IMR-90 (cell line): ENCODE measurements around the gene PHIP. TPM values are rescaled to one million over a fixed set of nuclear protein-coding genes. Genes with fewer than 3 reads are reported as not detected.

ENCODE experiments used
- ATAC-seq: fragments of 200-7000 bp; cut with Tn5 transposase; 2 replicates; pipeline ENCODE4 v1.9.1; 2020; ENCODE audit warnings: low read depth, mild to moderate bottlenecking, moderate library complexity
- BruUV-seq: library from RNA; stranded (reverse); fragments of 400-500 nt; replicated peaks from 2 replicates; lab custom pipeline; 2021; lab: Mats Ljungman, UMichigan
- CTCF ChIA-PET: fragments of 300-600 bp; formaldehyde crosslinking; extraction: SDS; loops from one replicate; lab custom pipeline; 2021; ENCODE audit warnings: antibody characterized with exemption; lab: Yijun Ruan, JAX
- POLR2A ChIA-PET: fragments of 300-600 bp; sonication (Branson Sonifier 250); formaldehyde crosslinking; loops from one replicate; lab custom pipeline; 2022; ENCODE audit warnings: antibody characterized with exemption; ENCODE audit not compliant: unreplicated experiment; lab: Charles Lee
- DNase-seq: peaks from one replicate; pipeline ENCODE4 v3.0.0; 2013
- H2AFZ ChIP-seq: replicated peaks from 2 replicates; pipeline ENCODE3; 2013; ENCODE audit warnings: low read length, mild to moderate bottlenecking; ENCODE audit not compliant: poor library complexity
- H2AK5ac ChIP-seq: 2 replicates; pipeline ENCODE4 v1.6.1; 2013; ENCODE audit warnings: low read depth, low read length, inconsistent platforms
- H2AK9ac ChIP-seq: replicated peaks from 2 replicates; pipeline ENCODE3; 2013; ENCODE audit warnings: mild to moderate bottlenecking, low read depth, low read length, moderate library complexity; ENCODE audit not compliant: poor library complexity
- H2BK120ac ChIP-seq: 2 replicates; pipeline ENCODE4 v1.6.1; 2013; ENCODE audit warnings: low read depth, low read length, inconsistent platforms
- H2BK15ac ChIP-seq: 3 replicates; pipeline ENCODE4 v1.6.1; 2013; ENCODE audit warnings: low read depth, low read length, inconsistent platforms
- H2BK20ac ChIP-seq: 2 replicates; pipeline ENCODE4 v1.6.1; 2013; ENCODE audit warnings: low read depth, mild to moderate bottlenecking, inconsistent platforms, low read length, moderate library complexity
- H2BK5ac ChIP-seq: 2 replicates; pipeline ENCODE4 v1.6.1; 2013; ENCODE audit warnings: mild to moderate bottlenecking, low read depth, low read length, inconsistent platforms; ENCODE audit not compliant: poor library complexity, severe bottlenecking
- H3K14ac ChIP-seq: replicated peaks from 2 replicates; pipeline ENCODE4 v1.6.1; 2013; ENCODE audit warnings: low read depth, low read length, inconsistent platforms
- H3K18ac ChIP-seq: 2 replicates; pipeline ENCODE4 v1.6.1; 2013; ENCODE audit warnings: low read depth, low read length, control low read depth
- H3K23ac ChIP-seq: 2 replicates; pipeline ENCODE4 v1.6.1; 2013; ENCODE audit warnings: low read depth, low read length, inconsistent platforms
- H3K27ac ChIP-seq: 2 replicates; pipeline ENCODE4 v1.5.1; 2013; ENCODE audit warnings: mild to moderate bottlenecking, control low read depth, low read length; ENCODE audit not compliant: insufficient read depth
- H3K27me3 ChIP-seq: 2 replicates; pipeline ENCODE4 v1.6.1; 2013; ENCODE audit warnings: low read length; ENCODE audit not compliant: control insufficient read depth, insufficient read depth
- H3K36me3 ChIP-seq: 2 replicates; pipeline ENCODE4 v1.6.1; 2013; ENCODE audit warnings: low read length, mixed read lengths; ENCODE audit not compliant: control insufficient read depth, insufficient read depth
- H3K4ac ChIP-seq: 2 replicates; pipeline ENCODE4 v1.6.1; 2013; ENCODE audit warnings: low read depth, low read length, inconsistent platforms
- H3K4me1 ChIP-seq: 2 replicates; pipeline ENCODE4 v1.6.1; 2013; ENCODE audit warnings: low read length, mixed read lengths; ENCODE audit not compliant: control insufficient read depth, insufficient read depth
- H3K4me2 ChIP-seq: 2 replicates; pipeline ENCODE4 v1.6.1; 2013; ENCODE audit warnings: low read depth, mild to moderate bottlenecking, control low read depth, low read length, moderate library complexity
- H3K4me3 ChIP-seq: 2 replicates; pipeline ENCODE4 v1.5.1; 2013; ENCODE audit warnings: low read depth, mild to moderate bottlenecking, control low read depth, low read length, moderate library complexity; ENCODE audit not compliant: insufficient read depth
- H3K56ac ChIP-seq: 2 replicates; pipeline ENCODE4 v1.6.1; 2013; ENCODE audit warnings: low read length, inconsistent platforms; ENCODE audit not compliant: insufficient read depth; ENCODE audit errors: extremely low read depth
- H3K79me1 ChIP-seq, 2 experiments: 2 replicates each; pipeline ENCODE4 v1.6.1; 2013; ENCODE audit warnings: low read length in 2 of 2, inconsistent platforms in 1 of 2, low read depth in 1 of 2
- H3K9ac ChIP-seq: 2 replicates; pipeline ENCODE4 v1.6.1; 2013; ENCODE audit warnings: low read depth, low read length, control low read depth
- H3K9me1 ChIP-seq: 2 replicates; pipeline ENCODE4 v1.6.1; 2013; ENCODE audit warnings: low read length, inconsistent platforms; ENCODE audit not compliant: insufficient read depth
- H3K9me3 ChIP-seq: 2 replicates; pipeline ENCODE4 v1.6.1; 2013; ENCODE audit warnings: low read length; ENCODE audit not compliant: control insufficient read depth, insufficient read depth
- H4K20me1 ChIP-seq: 2 replicates; pipeline ENCODE4 v1.6.1; 2013; ENCODE audit warnings: low read length, inconsistent platforms; ENCODE audit not compliant: insufficient read depth
- H4K5ac ChIP-seq: 2 replicates; pipeline ENCODE4 v1.6.1; 2013; ENCODE audit warnings: mild to moderate bottlenecking, low read depth, low read length, control low read depth
- H4K8ac ChIP-seq, 2 experiments: 2 replicates each; pipeline ENCODE4 v1.6.1; 2013; ENCODE audit warnings: low read depth in 2 of 2, low read length in 2 of 2, control low read depth in 1 of 2, inconsistent platforms in 1 of 2
- H4K91ac ChIP-seq: 2 replicates; pipeline ENCODE4 v1.6.1; 2013; ENCODE audit warnings: low read depth, low read length, inconsistent platforms; ENCODE audit not compliant: insufficient read depth
- BHLHE40 ChIP-seq: fragments of 150-350 bp; IDR thresholded peaks from 2 replicates; pipeline ENCODE4 v1.6.1; 2016; ENCODE audit warnings: mild to moderate bottlenecking, low read depth, low read length
- CEBPB ChIP-seq: IDR thresholded peaks from 2 replicates; pipeline ENCODE4 v1.6.1; 2012; ENCODE audit warnings: low read depth, low read length, improper control_type of control experiment
- CTCF ChIP-seq: conservative IDR thresholded peaks from 2 replicates; pipeline ENCODE4 v1.5.1; 2012; ENCODE audit warnings: mild to moderate bottlenecking, low read depth, low read length, improper control_type of control experiment
- ELK1 ChIP-seq: fragments of 150-350 bp; IDR thresholded peaks from 2 replicates; pipeline ENCODE4 v1.6.1; 2016; ENCODE audit warnings: low read depth, mild to moderate bottlenecking, low read length, moderate library complexity, borderline replicate concordance
- MAFK ChIP-seq: IDR thresholded peaks from 2 replicates; pipeline ENCODE4 v1.6.1; 2012; ENCODE audit warnings: low read depth, low read length, improper control_type of control experiment
- POLR2A ChIP-seq: IDR thresholded peaks from 2 replicates; pipeline ENCODE4 v1.6.1; 2012; ENCODE audit warnings: mild to moderate bottlenecking, low read depth, low read length
- RAD21 ChIP-seq: IDR thresholded peaks from 2 replicates; pipeline ENCODE4 v1.6.1; 2012; ENCODE audit warnings: low read length, improper control_type of control experiment
- RCOR1 ChIP-seq: IDR thresholded peaks from 2 replicates; pipeline ENCODE4 v1.6.1; 2012; ENCODE audit warnings: mild to moderate bottlenecking, low read length, improper control_type of control experiment; ENCODE audit not compliant: insufficient replicate concordance
- SMC3 ChIP-seq: fragments of 150-350 bp; IDR thresholded peaks from 2 replicates; pipeline ENCODE4 v1.6.1; 2016; ENCODE audit warnings: low read depth, mild to moderate bottlenecking, antibody characterized with exemption, low read length, moderate library complexity
- WGBS, 2 experiments: methylation state at CpG; one replicate each; pipeline versions ENCODE4 v1.1.5 to v1.1.7; 2013; ENCODE audit warnings: missing lambda C conversion rate in 2 of 2; ENCODE audit not compliant: insufficient read length in 1 of 2; ENCODE audit errors: extremely low coverage in 2 of 2; 5-methylcytosine and 5-hydroxymethylcytosine counted together
- dilution Hi-C: fragments of 300-500 bp; cut with HindIII; formaldehyde crosslinking; loops from one replicate; pipeline ENCODE4 v1.14.3; 2018; ENCODE audit warnings: low sequenced_read_pairs; ENCODE audit not compliant: unreplicated experiment
- in situ Hi-C: fragments of 300-500 bp; cut with MboI; formaldehyde crosslinking; loops from 3 replicates; pipeline ENCODE4 v1.14.3; 2019; ENCODE audit warnings: low sequenced_read_pairs, inconsistent platforms, mixed read lengths
- intact Hi-C: fragments of 100-400 bp; cut with micrococcal nuclease; formaldehyde crosslinking; loops from 2 replicates; pipeline ENCODE4 v1.10.0; 2022
- polyA plus RNA-seq, 3 experiments: library from polyadenylated mRNA; depleted of rRNA; stranded (reverse); fragments of >200 nt; gene quantifications; 2 replicates each; pipeline ENCODE4 v1.2.3, GENCODE V29; 2012; ENCODE audit warnings: low replicate concordance in 1 of 3
- total RNA-seq: library from RNA; depleted of rRNA; stranded (reverse); fragments of >200 nt; gene quantifications from 2 replicates; pipeline ENCODE4 v1.2.3, GENCODE V29; 2012

Gene PHIP
- total and polyA plus RNA-seq, 2 of the 4 experiments (the other 2 are of a cell fraction) = 3.4 to 20.4 TPM

GRCh38 chr6:78910591-78911171, 167.4 kb downstream of the PHIP start (continued):
- TF ChIP-seq RAD21 = no peak

GRCh38 chr6:78910010-78910409, 168.0 kb downstream of the PHIP start:
- H2BK120ac ChIP-seq = no peak overlapping the region
- no peak overlapping the region for H3K27ac ChIP-seq
- no peaks in the 10 kb centered on the region for H3K79me1 ChIP-seq
- no TSS peak for BruUV-seq
- H3K18ac ChIP-seq = no peak overlapping the region
- no peaks in the 10 kb centered on the region for H3K36me3 ChIP-seq
- H4K8ac ChIP-seq = no peak overlapping the region; a peak in 1 of 4 replicates
- no peaks in the 10 kb centered on the region for H4K20me1 ChIP-seq
- no peak overlapping the region for H3K23ac ChIP-seq
- no peaks in the 10 kb centered on the region for H3K9me3 ChIP-seq
- intact Hi-C loops (no loop called here), dilution Hi-C loops (no loop called here), in situ Hi-C loops (no loop called here)
- H3K4me2 ChIP-seq = peak overlapping the region; percentile 88
- no peak for ATAC-seq
- H3K4ac ChIP-seq = no peak overlapping the region
- no peak overlapping the region for H2BK20ac ChIP-seq
- H4K5ac ChIP-seq = peak overlapping the region; percentile 71
- CTCF ChIA-PET = no interaction called here
- no peaks in the 10 kb centered on the region for H3K27me3 ChIP-seq
- 95% methylated on average over 8 of the region's 10 CpGs; no CpG with 5 or more reads in 1 of the 2 experiments for WGBS, 2 experiments
- H3K9ac ChIP-seq = no peak overlapping the region
- peaks cover 3% of the 10 kb centered on the region for H3K4me1 ChIP-seq
- POLR2A ChIA-PET = no interaction called here
- peak overlapping the region; percentile 85 for H2AK9ac ChIP-seq
- H3K14ac ChIP-seq = no peak overlapping the region
- no peak overlapping the region for H4K91ac ChIP-seq
- DNase-seq = no peak
- peaks cover 3% of the 10 kb centered on the region; the same call in 1 of the 2 replicates for H3K9me1 ChIP-seq
- TF ChIP-seq RAD21 = no peak
- no peak for TF ChIP-seq RCOR1
- no peak for TF ChIP-seq MAFK
- TF ChIP-seq BHLHE40 = no peak
- no peak for TF ChIP-seq CTCF
- TF ChIP-seq ELK1 = no peak
- TF ChIP-seq POLR2A = no peak
- no peak for TF ChIP-seq SMC3
- no peak for TF ChIP-seq CEBPB
- H2AFZ ChIP-seq = peak overlapping the region; percentile 39
- H3K56ac ChIP-seq = no peak overlapping the region
- no peak overlapping the region for H3K4me3 ChIP-seq
- peak overlapping the region; percentile 73; the same call in 1 of the 2 replicates for H2AK5ac ChIP-seq
- H2BK5ac ChIP-seq = no peak overlapping the region
- H2BK15ac ChIP-seq = no peak overlapping the region; the same call in 2 of the 3 replicates
